GM12864 (cell line): ENCODE data around the gene GRID1.
"Not testable (repeated sequence)": the region's sequence is repeated elsewhere in the genome, so short reads cannot be mapped to it uniquely, and the experiment has no call there.

Experiments
- DNase-seq: peaks from one replicate; pipeline ENCODE4 v3.0.0-alpha.2; 2011; ENCODE audit warnings: low read depth
- H3K4me3 ChIP-seq: 2 replicates; pipeline ENCODE4 v1.5.1; 2011; ENCODE audit warnings: mild to moderate bottlenecking, low read depth, low read length, control low read depth
- CTCF ChIP-seq: IDR thresholded peaks from 2 replicates; pipeline ENCODE4 v1.5.1; 2011; ENCODE audit warnings: low read depth, mild to moderate bottlenecking, moderate library complexity, low read length, control low read depth, inconsistent platforms; ENCODE audit errors: missing control alignments

GRID1 gene

GRCh38 chr10:85735997-85736396 lies 630.6 kb downstream of the GRID1 start:
- TF ChIP-seq CTCF = no peak

GRCh38 chr10:85734791-85735190 lies 631.8 kb downstream of the GRID1 start:
- no peak for TF ChIP-seq CTCF
- no peak for DNase-seq
- no peak overlapping the region for H3K4me3 ChIP-seq

More at GRCh38 chr10:85735997-85736396, 630.6 kb downstream of the GRID1 start:
- DNase-seq = no peak
- H3K4me3 ChIP-seq = no peak overlapping the region

GRCh38 chr10:85724215-85724614 lies 642.4 kb downstream of the GRID1 start:
- no peak overlapping the region for H3K4me3 ChIP-seq
- no peak for TF ChIP-seq CTCF

GRCh38 chr10:85720931-85721590 lies 645.5 kb downstream of the GRID1 start:
- H3K4me3 ChIP-seq = no peak overlapping the region
- no peak for TF ChIP-seq CTCF
- no peak for DNase-seq

More at GRCh38 chr10:85724215-85724614, 642.4 kb downstream of the GRID1 start:
- DNase-seq = no peak

- no peak overlapping the region for H3K4me3 ChIP-seq
- TF ChIP-seq CTCF = no peak
- no peak for DNase-seq
Measured at GRCh38 chr10:85719408-85719807, 647.2 kb downstream of the GRID1 start.

GRCh38 chr10:85713885-85714284 lies 652.7 kb downstream of the GRID1 start:
- no peak for TF ChIP-seq CTCF
- DNase-seq = no peak
- H3K4me3 ChIP-seq = no peak overlapping the region

- no peak for TF ChIP-seq CTCF
- no peak overlapping the region for H3K4me3 ChIP-seq
- DNase-seq = no peak
Measured at GRCh38 chr10:85702768-85703167, 663.8 kb downstream of the GRID1 start.

GRCh38 chr10:85699066-85699465 lies 667.5 kb downstream of the GRID1 start:
- DNase-seq, H3K4me3 ChIP-seq: not testable (repeated sequence)
